Measurements from ENCODE around the gene SPATC1L.
"Not testable (repeated sequence)": the region's sequence is repeated elsewhere in the genome, so short reads cannot be mapped to it uniquely, and the experiment has no call there.

SPATC1L gene

DNA sequence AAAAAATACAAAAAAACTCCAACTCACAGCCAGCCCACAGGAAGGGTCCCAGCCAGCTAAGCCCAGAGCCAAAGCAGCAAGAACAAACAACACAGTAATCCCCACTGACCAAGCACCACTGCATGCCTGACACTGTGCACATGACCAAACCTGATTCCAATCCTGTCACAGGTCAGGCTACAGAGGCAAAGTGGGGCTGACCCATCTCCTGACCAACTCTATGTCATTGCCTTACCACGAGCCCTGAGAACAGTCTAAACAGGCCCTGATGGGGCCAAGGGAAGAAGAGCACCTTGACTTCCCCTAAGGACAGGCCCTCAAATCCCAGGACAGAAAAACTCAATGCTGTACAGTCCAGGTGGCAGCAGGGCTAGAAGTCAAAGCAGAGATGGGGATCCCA, 41.9 kb upstream of the SPATC1L start:
- DNase-seq (ENCODE audit: extremely low read depth, low read depth): no peak
- TF ChIP-seq, protein P1, sequence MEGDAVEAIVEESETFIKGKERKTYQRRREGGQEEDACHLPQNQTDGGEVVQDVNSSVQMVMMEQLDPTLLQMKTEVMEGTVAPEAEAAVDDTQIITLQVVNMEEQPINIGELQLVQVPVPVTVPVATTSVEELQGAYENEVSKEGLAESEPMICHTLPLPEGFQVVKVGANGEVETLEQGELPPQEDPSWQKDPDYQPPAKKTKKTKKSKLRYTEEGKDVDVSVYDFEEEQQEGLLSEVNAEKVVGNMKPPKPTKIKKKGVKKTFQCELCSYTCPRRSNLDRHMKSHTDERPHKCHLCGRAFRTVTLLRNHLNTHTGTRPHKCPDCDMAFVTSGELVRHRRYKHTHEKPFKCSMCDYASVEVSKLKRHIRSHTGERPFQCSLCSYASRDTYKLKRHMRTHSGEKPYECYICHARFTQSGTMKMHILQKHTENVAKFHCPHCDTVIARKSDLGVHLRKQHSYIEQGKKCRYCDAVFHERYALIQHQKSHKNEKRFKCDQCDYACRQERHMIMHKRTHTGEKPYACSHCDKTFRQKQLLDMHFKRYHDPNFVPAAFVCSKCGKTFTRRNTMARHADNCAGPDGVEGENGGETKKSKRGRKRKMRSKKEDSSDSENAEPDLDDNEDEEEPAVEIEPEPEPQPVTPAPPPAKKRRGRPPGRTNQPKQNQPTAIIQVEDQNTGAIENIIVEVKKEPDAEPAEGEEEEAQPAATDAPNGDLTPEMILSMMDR (IDR thresholded peaks at IDR 0.05; ENCODE audit: low read depth, low read length): no peak

DNA sequence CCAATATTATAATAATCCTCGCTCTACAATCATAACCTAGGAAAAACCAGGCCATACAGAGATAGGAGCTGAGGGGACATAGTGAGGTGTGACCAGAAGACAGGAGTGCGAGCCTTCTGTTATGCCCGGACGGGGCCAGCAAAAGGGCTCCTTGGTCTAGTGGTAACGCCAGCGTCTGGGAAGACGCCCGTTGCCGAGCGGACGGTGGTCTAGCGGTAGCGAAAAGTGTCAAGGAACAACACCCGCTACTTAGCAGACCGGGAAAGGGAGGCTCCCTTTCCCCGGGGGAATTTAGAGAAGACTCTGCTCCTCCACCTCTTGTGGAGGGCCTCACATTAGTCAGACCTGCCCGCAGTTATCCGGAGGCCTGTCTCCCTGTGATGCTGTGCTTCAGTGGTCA, 39.4 kb upstream of the SPATC1L start:
- DNase-seq (ENCODE audit: extremely low read depth, low read depth): not testable (repeated sequence)

DNA sequence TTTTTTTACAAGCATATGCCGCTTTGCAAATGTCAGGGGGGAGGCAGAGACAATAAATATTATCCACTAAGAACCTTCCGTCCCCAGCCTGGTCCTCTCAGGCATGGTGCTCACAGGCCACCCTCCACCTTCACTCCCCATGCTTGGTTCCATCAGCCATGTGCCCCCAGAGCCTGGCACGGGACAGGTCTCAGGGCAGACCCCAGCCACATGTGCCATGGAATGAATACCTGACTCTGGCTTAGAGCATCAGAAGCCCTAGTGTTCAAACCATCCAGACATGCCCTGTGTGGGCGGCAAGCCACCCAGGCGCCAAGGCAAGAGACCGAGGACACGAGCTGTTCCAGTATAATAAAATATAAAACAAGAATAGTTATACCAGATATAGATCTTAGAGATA, 39.0 kb upstream of the SPATC1L start:
- TF ChIP-seq, protein P1 (IDR thresholded peaks at IDR 0.05; ENCODE audit: low read depth, low read length): no peak

DNA sequence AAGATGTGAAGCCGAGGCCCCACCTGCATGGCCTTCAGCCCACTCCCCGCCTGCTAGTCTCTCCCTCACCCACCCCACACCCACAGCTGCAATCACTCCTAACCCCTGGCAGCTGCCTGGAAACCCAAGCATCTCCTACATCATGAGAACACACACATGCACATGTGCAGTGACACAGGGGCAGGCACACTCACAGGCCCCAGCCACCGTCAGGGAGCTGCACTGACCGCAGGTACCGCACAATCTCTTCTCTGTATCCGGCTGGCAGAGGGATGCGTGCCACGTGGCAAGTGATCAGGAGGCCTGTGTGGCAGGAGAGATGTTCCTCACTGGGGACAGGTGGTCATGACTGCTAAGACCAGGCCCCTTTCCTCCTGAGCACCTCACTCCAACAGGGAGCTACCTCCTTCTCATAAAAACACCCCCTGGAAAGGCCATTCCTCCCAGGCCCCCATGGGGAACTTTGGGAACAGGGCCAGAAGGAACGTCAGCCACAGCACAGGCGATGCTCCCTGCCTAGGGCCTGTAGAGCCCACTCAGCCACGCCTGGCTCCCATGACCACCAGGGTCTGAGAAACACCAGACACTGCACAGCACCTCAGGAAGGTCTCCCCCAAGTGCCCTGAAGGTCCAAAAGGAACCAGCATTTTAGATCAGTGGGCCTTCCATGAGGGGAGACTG, 38.3 kb upstream of the SPATC1L start:
- TF ChIP-seq, protein P1 (IDR thresholded peaks at IDR 0.05; ENCODE audit: low read depth, low read length): no peak
- no peak for DNase-seq (ENCODE audit: extremely low read depth, low read depth)

More for the DNA sequence above, 39.0 kb upstream of the SPATC1L start:
- no peak for DNase-seq (ENCODE audit: extremely low read depth, low read depth)

DNA sequence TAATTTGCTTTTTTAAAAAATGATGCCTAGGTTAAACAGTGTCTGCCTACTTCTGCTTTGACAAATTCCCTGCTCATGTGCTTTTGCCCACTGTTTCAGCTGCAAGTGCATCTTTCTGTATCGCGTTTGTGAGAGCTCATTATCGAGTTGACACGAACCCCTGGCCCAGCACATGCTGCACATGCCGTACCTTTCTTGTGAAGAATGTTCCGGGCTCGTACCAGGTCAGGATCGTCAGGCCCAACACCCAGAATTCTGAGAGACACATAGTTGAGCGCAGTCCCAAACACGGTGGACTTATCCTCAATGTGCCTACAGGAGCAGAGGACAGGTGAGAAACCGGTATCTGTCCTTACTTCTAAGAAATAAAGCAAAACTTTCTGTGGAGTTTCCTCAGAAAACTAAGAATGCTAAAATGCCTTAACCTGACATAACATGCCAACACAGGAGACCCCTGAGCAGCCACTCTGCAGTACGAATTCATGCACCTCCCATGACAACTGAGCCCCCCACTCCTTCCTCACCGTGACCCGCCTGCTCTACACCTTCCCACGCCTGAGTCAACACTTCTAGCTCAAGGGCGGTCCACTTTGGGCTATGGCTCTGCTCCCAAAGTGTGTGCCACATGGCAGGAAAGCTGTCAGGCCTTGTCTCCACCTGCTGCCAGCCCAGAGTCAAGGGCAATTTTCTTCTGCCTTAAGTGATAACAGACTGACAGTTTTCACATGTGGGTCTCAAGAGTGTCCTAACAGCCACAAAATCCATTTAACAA, 37.6 kb upstream of the SPATC1L start:
- no peak for DNase-seq (ENCODE audit: extremely low read depth, low read depth)

DNA sequence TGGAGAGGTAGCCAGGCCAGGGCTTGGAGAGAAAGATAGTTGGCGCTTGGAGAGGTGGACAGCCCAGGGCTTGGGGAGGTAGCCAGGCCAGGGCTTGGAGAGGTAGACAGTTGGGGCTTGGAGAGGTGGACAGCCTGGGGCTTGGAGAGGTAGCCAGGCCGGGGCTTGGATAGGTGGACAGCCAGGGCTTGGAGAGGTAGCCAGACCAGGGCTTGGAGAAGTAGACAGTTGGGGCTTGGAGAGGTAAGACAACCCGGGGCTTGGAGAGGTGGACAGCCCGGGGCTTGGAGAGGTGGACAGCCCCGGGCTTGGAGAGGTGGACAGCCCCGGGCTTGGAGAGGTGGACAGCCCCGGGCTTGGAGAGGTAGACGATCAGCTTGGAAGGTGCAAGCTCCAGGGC, 36.6 kb upstream of the SPATC1L start:
- TF ChIP-seq, protein P1 (IDR thresholded peaks at IDR 0.05; ENCODE audit: low read depth, low read length): no peak
- DNase-seq (ENCODE audit: extremely low read depth, low read depth): no peak

More for the DNA sequence above, 37.6 kb upstream of the SPATC1L start:
- TF ChIP-seq, protein P1 (IDR thresholded peaks at IDR 0.05; ENCODE audit: low read depth, low read length): no peak

DNA sequence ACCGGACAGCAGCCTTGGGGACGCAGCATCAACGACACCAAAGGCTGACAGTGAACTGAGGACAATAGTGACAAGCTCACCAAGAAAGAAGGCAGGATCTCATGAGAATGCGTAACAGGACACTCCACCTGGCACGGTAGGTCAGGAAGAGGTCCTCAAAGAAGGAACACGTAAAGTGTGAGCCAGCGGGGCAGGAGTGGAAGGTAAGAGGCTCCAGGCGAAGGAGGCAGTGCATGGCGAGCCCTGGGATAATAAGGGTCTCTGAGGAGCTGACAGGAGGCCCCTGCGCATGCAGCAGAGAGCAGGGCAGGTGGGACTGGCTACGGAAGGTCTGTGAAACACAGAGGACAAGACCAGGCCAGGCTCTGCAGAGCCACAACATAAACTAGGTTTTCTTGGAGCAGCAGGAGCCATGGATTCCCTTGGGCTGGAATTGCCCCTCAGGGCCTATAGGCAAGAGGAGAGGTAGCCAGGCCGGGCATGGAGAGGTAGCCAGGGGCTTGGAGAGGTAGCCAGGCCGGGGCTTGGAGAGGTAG, 36.1 kb upstream of the SPATC1L start:
- no peak for DNase-seq (ENCODE audit: extremely low read depth, low read depth)
- TF ChIP-seq, protein P1 (IDR thresholded peaks at IDR 0.05; ENCODE audit: low read depth, low read length): no peak
